ENCODE measurements around the gene ALPG. TPM values are rescaled to one million over a fixed set of nuclear protein-coding genes. Genes with fewer than 3 reads are reported as not detected.
"Not testable (repeated sequence)": the region's sequence is repeated elsewhere in the genome, so short reads cannot be mapped to it uniquely, and the experiment has no call there.

The ALPG gene
- total RNA-seq, 4 donors from 2014 or later: not detected

DNA sequence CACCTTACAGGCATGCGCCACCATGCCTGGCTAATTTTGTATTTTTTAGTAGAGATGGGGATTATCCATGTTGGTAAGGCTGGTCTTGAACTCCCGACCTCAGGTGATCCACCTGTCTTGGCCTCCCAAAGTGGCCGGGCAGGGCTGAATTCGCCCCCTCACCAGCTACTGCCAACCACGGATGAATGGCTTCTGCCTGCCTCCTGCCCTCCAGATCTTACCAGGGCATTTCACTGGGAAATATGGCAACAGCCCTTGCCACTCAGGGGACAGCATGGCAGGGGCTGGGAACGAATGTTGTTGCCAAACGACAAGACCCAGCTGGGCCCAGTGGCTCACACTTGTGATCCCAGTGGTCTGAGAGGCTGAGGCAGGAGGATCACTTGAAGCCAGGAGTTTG, 29.9 kb upstream of the ALPG start:
- intact Hi-C loops (cut with DNase I; ENCODE audit: low total_unique reads): no loop called here
- DNase-seq (no peak), ATAC-seq (no peak)
- no peak for TF ChIP-seq POLR2A (IDR thresholded peaks at IDR 0.05)
- TF ChIP-seq, protein P1, sequence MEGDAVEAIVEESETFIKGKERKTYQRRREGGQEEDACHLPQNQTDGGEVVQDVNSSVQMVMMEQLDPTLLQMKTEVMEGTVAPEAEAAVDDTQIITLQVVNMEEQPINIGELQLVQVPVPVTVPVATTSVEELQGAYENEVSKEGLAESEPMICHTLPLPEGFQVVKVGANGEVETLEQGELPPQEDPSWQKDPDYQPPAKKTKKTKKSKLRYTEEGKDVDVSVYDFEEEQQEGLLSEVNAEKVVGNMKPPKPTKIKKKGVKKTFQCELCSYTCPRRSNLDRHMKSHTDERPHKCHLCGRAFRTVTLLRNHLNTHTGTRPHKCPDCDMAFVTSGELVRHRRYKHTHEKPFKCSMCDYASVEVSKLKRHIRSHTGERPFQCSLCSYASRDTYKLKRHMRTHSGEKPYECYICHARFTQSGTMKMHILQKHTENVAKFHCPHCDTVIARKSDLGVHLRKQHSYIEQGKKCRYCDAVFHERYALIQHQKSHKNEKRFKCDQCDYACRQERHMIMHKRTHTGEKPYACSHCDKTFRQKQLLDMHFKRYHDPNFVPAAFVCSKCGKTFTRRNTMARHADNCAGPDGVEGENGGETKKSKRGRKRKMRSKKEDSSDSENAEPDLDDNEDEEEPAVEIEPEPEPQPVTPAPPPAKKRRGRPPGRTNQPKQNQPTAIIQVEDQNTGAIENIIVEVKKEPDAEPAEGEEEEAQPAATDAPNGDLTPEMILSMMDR (IDR thresholded peaks at IDR 0.05 in 4 of 5, conservative IDR thresholded peaks at IDR 0.05 in 1 of 5): no peak
- in situ Hi-C loops (cut with MboI; ENCODE audit: low sequenced_read_pairs in 4 of 4): no loop called here
- no peaks in the 10 kb centered on the region for H3K4me1 ChIP-seq
- H3K27ac ChIP-seq: no peak overlapping the region
- no peaks in the 10 kb centered on the region for H3K36me3 ChIP-seq
- H3K4me3 ChIP-seq: no peak overlapping the region
- peaks cover 2 to 6% (median 2%) of the 10 kb centered on the region in 3 donors for H3K27me3 ChIP-seq
- no peaks in the 10 kb centered on the region for H3K9me3 ChIP-seq

DNA sequence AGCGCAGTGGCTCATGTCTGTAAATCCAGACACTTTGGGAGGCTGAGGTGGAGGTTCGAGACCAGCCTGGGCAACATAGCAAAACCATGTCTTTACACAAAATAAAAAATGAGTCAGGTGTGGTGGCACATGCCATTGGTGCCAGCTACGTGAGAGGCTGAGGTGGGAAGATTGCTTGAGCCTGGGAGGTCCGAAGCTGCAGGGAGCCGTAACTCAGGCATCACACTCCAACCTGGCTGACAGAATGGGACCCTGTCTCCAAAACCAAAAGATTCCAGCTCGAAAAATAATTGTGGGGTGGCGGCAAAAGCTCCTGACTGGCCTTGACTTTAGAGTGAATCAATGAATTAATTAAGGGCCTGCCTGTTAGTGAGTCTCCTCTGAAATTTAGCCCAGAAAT, 29.3 kb upstream of the ALPG start:
- Histone ChIP-seq H3K27ac (no peak overlapping the region), H3K4me3 (no peak overlapping the region), H3K36me3 (no peaks in the 10 kb centered on the region), H3K9me3 (no peaks in the 10 kb centered on the region), H3K27me3 (peaks cover 8 to 12% (median 8%) of the 10 kb centered on the region in 3 donors), H3K4me1 (no peaks in the 10 kb centered on the region)
- in situ Hi-C loops (cut with MboI; ENCODE audit: low sequenced_read_pairs in 4 of 4): no loop called here
- DNase-seq (no peak), ATAC-seq (no peak)
- intact Hi-C loops (cut with DNase I; ENCODE audit: low total_unique reads): no loop called here
- no peak for TF ChIP-seq POLR2A (IDR thresholded peaks at IDR 0.05)

DNA sequence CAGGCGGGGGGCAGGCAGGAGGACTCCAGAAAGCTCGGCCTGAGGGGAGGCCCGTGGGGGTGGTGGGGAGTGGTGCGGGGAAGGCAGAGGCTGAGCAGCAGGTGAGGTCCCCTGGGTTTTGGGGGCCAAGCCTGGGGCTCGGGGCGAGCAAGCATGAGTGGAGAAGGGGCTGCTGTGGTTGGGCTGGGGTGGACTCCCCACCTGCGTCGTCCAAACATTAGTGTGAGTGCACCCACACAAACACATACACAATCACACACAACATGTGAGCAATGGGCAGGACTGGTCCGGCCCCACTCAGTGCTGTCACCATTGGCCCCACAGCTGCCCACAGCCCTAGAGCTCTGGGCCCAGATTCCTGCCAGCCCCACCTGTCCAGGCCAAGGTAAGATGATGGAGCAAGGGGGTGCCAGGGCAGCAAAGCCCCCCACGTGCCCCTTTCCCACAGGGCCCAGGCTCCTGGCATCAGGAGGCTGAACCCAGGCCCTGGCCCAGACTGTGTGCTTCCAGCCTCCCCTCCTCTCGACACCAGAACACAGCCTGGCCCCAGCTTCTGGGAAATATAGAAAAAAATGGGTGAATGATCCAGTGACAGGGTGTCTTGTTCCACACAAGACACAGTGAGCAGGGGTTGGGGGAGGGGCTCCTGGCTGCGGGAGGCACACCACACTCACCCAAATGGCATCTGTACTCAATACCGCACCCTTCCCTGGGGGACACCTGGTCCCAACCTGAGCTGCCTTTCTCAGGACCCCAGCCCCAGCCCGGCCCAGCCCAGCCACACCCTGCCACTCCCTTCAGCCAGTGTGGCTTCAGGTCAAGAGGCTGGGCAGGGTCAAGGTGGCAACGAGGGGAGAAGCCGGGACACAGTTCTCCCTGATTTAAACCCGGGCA, 28.6 kb upstream of the ALPG start:
- ATAC-seq (no peak), DNase-seq (no peak)
- no peaks in the 10 kb centered on the region for H3K36me3 ChIP-seq
- TF ChIP-seq, protein P1 (IDR thresholded peaks at IDR 0.05 in 4 of 5, conservative IDR thresholded peaks at IDR 0.05 in 1 of 5): no peak
- no peak for TF ChIP-seq POLR2A (IDR thresholded peaks at IDR 0.05)
- no peak overlapping the region for H3K4me3 ChIP-seq
- no peaks in the 10 kb centered on the region for H3K4me1 ChIP-seq
- intact Hi-C loops (cut with DNase I; ENCODE audit: low total_unique reads) (no loop called here), in situ Hi-C loops (cut with MboI; ENCODE audit: low sequenced_read_pairs in 4 of 4) (no loop called here)
- H3K27me3 ChIP-seq: peaks cover 10 to 19% (median 14%) of the 10 kb centered on the region in 3 donors
- H3K27ac ChIP-seq: no peak overlapping the region
- H3K9me3 ChIP-seq: no peaks in the 10 kb centered on the region

DNA sequence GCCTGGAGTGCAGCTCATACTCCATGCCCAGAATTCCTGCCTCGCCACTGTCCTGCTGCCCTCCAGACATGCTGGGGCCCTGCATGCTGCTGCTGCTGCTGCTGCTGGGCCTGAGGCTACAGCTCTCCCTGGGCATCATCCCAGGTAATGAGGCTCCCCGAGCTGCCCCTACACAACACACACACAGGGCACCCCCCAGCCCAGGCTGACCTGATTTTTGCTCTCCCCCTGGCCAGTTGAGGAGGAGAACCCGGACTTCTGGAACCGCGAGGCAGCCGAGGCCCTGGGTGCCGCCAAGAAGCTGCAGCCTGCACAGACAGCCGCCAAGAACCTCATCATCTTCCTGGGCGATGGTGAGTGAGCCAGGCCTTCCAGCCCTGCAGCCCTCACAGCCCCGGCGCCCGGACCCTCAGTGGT, 27.9 kb upstream of the ALPG start, which contains the start of gene ALPP:
TSS of gene ALPP (plus strand) at position 17 of the 417 bp plus-strand sequence. CDS start at position 69, 52 bp downstream.
- H3K27ac ChIP-seq; intact Hi-C loops (cut with DNase I; ENCODE audit: low total_unique reads); H3K4me1 ChIP-seq; in situ Hi-C loops (cut with MboI; ENCODE audit: low sequenced_read_pairs in 4 of 4); H3K36me3 ChIP-seq; DNase-seq; H3K4me3 ChIP-seq; ATAC-seq; H3K9me3 ChIP-seq: not testable (repeated sequence)
- peaks cover 10 to 23% (median 20%) of the 10 kb centered on the region in 3 donors for H3K27me3 ChIP-seq

DNA sequence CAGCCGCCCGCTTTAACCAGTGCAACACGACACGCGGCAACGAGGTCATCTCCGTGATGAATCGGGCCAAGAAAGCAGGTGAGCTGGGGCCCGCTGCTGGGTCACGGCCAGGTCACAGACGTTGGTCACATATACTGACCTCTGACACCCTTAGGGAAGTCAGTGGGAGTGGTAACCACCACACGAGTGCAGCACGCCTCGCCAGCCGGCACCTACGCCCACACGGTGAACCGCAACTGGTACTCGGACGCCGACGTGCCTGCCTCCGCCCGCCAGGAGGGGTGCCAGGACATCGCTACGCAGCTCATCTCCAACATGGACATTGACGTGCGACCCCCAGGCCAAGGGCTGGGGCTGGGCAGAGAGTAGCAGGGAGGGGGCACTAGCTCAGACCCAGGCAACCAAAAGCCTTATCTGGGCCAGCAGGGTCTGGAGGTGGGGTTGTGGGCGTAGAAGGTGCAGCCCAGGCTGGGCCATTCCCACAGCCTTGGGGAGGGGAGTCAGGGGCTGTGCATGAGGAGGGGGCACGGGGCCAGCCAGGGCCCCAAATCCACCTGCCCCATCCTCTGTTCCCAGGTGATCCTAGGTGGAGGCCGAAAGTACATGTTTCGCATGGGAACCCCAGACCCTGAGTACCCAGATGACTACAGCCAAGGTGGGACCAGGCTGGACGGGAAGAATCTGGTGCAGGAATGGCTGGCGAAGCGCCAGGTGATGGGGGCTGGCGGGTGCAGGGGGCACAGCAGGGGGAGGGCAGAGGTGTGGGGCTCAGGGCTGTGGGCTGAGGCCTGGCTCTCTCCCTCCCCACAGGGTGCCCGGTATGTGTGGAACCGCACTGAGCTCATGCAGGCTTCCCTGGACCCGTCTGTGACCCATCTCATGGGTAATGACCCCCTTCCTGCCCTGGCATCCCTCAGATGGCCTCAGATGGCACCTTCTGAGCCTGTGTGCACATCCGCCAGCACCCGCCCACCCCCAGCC, 26.7 kb upstream of the ALPG start:
- intact Hi-C loops (cut with DNase I; ENCODE audit: low total_unique reads); H3K9me3 ChIP-seq; H3K27ac ChIP-seq; ATAC-seq; in situ Hi-C loops (cut with MboI; ENCODE audit: low sequenced_read_pairs in 4 of 4); H3K4me1 ChIP-seq; DNase-seq; H3K36me3 ChIP-seq; H3K4me3 ChIP-seq: not testable (repeated sequence)
- peaks cover 20 to 32% (median 30%) of the 10 kb centered on the region in 3 donors for H3K27me3 ChIP-seq

DNA sequence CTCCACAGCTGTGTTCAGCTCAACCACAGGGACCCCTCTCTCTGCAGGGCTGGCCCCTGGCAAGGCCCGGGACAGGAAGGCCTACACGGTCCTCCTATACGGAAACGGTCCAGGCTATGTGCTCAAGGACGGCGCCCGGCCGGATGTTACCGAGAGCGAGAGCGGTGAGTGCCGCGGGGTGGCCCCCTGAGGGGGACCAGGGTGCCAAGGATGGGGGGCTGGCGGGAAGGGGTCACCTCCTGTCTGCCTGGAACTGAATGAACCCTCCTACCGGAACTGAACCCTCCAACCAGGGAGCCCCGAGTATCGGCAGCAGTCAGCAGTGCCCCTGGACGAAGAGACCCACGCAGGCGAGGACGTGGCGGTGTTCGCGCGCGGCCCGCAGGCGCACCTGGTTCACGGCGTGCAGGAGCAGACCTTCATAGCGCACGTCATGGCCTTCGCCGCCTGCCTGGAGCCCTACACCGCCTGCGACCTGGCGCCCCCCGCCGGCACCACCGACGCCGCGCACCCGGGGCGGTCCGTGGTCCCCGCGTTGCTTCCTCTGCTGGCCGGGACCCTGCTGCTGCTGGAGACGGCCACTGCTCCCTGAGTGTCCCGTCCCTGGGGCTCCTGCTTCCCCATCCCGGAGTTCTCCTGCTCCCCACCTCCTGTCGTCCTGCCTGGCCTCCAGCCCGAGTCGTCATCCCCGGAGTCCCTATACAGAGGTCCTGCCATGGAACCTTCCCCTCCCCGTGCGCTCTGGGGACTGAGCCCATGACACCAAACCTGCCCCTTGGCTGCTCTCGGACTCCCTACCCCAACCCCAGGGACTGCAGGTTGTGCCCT, 25.2 kb upstream of the ALPG start:
- DNase-seq; H3K4me1 ChIP-seq; intact Hi-C loops (cut with DNase I; ENCODE audit: low total_unique reads); H3K36me3 ChIP-seq; H3K27ac ChIP-seq; ATAC-seq; H3K9me3 ChIP-seq; H3K4me3 ChIP-seq; in situ Hi-C loops (cut with MboI; ENCODE audit: low sequenced_read_pairs in 4 of 4): not testable (repeated sequence)
- peaks cover 33 to 43% (median 43%) of the 10 kb centered on the region in 3 donors for H3K27me3 ChIP-seq
